H4 (cell line): Measurements from ENCODE around the gene FGGY. TPM values are rescaled to one million over a fixed set of nuclear protein-coding genes. Genes with fewer than 3 reads are reported as not detected.

Experiments
- DNase-seq: peaks from one replicate; pipeline ENCODE4 v3.0.0-alpha.2; 2015; ENCODE audit warnings: low spot score
- total RNA-seq: library from RNA; depleted of rRNA; stranded (reverse); fragments of >200 nt; shearing (Covaris generic); gene quantifications from 2 replicates; pipeline ENCODE4 v1.2.3, GENCODE V29; 2014

Gene FGGY
- total RNA-seq, 1 experiment from 2014 or later = 8.4 TPM

- DNase-seq = no peak
Observed at GRCh38 chr1:59765011-59765730, 468.3 kb downstream of the FGGY start.

- DNase-seq = no peak
Observed at GRCh38 chr1:59766227-59766855, 469.4 kb downstream of the FGGY start.

GRCh38 chr1:59767119-59767518 lies 470.2 kb downstream of the FGGY start:
- no peak for DNase-seq

GRCh38 chr1:59768792-59769735 lies 472.2 kb downstream of the FGGY start:
- no peak for DNase-seq

- no peak for DNase-seq
Observed at GRCh38 chr1:59769736-59770095, 472.8 kb downstream of the FGGY start.

GRCh38 chr1:59771361-59771760 lies 474.5 kb downstream of the FGGY start:
- DNase-seq = no peak

GRCh38 chr1:59775480-59775879 lies 478.6 kb downstream of the FGGY start:
- no peak for DNase-seq

- DNase-seq = peak; percentile 25
Observed at GRCh38 chr1:59776960-59777852, 480.3 kb downstream of the FGGY start.

- DNase-seq = no peak
Observed at GRCh38 chr1:59779949-59780348, 483.1 kb downstream of the FGGY start.

GRCh38 chr1:59788825-59789224 lies 491.9 kb downstream of the FGGY start:
- DNase-seq = no peak

- DNase-seq = no peak
Observed at GRCh38 chr1:59798600-59798999, 501.7 kb downstream of the FGGY start.

GRCh38 chr1:59803458-59804038 lies 506.7 kb downstream of the FGGY start:
- DNase-seq = no peak

- no peak for DNase-seq
Observed at GRCh38 chr1:59804301-59804700, 507.4 kb downstream of the FGGY start.

- DNase-seq = no peak
Observed at GRCh38 chr1:59805554-59805953, 508.7 kb downstream of the FGGY start.
